Colonic mucosa (tissue), 4 donors: ENCODE results near the gene PCDHGA4. TPM values are rescaled to one million over a fixed set of nuclear protein-coding genes. Genes with fewer than 3 reads are reported as not detected.

Experiments
- DNase-seq: peaks from one replicate; pipeline ENCODE4 v3.0.0-alpha.2; 2020
- H3K27ac ChIP-seq: fragments of 200-600 bp; one replicate; pipeline ENCODE4 v1.8.0; 2021
- H3K27me3 ChIP-seq: fragments of 200-600 bp; one replicate; pipeline ENCODE4 v1.8.0; 2021
- H3K36me3 ChIP-seq: fragments of 200-600 bp; one replicate; pipeline ENCODE4 v1.8.0; 2021
- H3K4me1 ChIP-seq: fragments of 200-600 bp; one replicate; pipeline ENCODE4 v1.8.0; 2021; ENCODE audit warnings: mild to moderate bottlenecking
- H3K4me3 ChIP-seq: fragments of 200-600 bp; one replicate; pipeline ENCODE4 v1.8.0; 2021
- H3K9ac ChIP-seq, 2 donors: one replicate each; pipeline ENCODE4 v1.7.0; 2013; ENCODE audit warnings: control low read depth in 2 of 2, low read depth in 2 of 2, low read length in 2 of 2
- H3K9me3 ChIP-seq: fragments of 200-600 bp; one replicate; pipeline ENCODE4 v1.8.0; 2021
- CTCF ChIP-seq: fragments of 200-600 bp; IDR thresholded peaks from one replicate; pipeline ENCODE4 v1.8.0; 2022; ENCODE audit warnings: antibody characterized with exemption, mild to moderate bottlenecking
- intact Hi-C: fragments of 100-400 bp; cut with DNase I; formaldehyde crosslinking; loops from one replicate; pipeline ENCODE4 v1.14.1; 2022
- total RNA-seq, 2 donors: library from RNA; stranded (reverse); fragmentation: NEBNext Ultra II Directional in 1 of 2; extraction: Animal tissue kit (Norgen Biotek cat#: 25700) in 1 of 2; gene quantifications; one replicate each; pipeline ENCODE4 v1.2.1, GENCODE V29; 2021
- donor health status: healthy.
- donor health status: DM: no; HTN: no; CAD: no.
- donor health status: DM: no; HTN: no; CAD: no.

The PCDHGA4 gene
- total RNA-seq, 2 donors from 2014 or later, result 0.20 to 1.4 TPM

GRCh38 chr5:141363952-141364660 is 9.3 kb downstream of the PCDHGA4 start, which contains the start of gene PCDHGA5:
PCDHGA5 (plus strand) TSS chr5:141364162; CDS start chr5:141364331, 169 bp downstream.
- H3K9me3 ChIP-seq, result no peaks in the 10 kb centered on the region
- H3K27me3 ChIP-seq, result no peaks in the 10 kb centered on the region
- TF ChIP-seq CTCF, result no peak
- H3K4me3 ChIP-seq, result no peak within 1 kb of the TSS
- DNase-seq, result no peak
- H3K36me3 ChIP-seq, result no peaks in the 10 kb centered on the region
- H3K27ac ChIP-seq, result no peak within 1 kb of the TSS
- no peaks in the 10 kb centered on the region for H3K4me1 ChIP-seq
- H3K9ac ChIP-seq, result no peak within 1 kb of the TSS
- intact Hi-C loops, result no loop called here

- Histone ChIP-seq H3K4me1 (no peaks in the 10 kb centered on the region), H3K27me3 (no peaks in the 10 kb centered on the region), H3K9ac (no peak overlapping the region), H3K9me3 (no peaks in the 10 kb centered on the region), H3K36me3 (no peaks in the 10 kb centered on the region), H3K27ac (no peak overlapping the region), H3K4me3 (no peak overlapping the region)
- intact Hi-C loops, result no loop called here
- TF ChIP-seq CTCF, result no peak
- DNase-seq, result no peak
Observed at GRCh38 chr5:141366016-141366896, 11.4 kb downstream of the PCDHGA4 start.

GRCh38 chr5:141369994-141370848 is 15.4 kb downstream of the PCDHGA4 start, which contains the start of gene PCDHGB3:
PCDHGB3 (plus strand) TSS chr5:141370242; CDS start chr5:141370395, 153 bp downstream.
- H3K4me1 ChIP-seq, result no peaks in the 10 kb centered on the region
- H3K9ac ChIP-seq, result no peak within 1 kb of the TSS
- DNase-seq, result no peak
- H3K4me3 ChIP-seq, result no peak within 1 kb of the TSS
- peaks cover 13% of the 10 kb centered on the region for H3K9me3 ChIP-seq
- intact Hi-C loops, result no loop called here
- TF ChIP-seq CTCF, result no peak
- no peak within 1 kb of the TSS for H3K27ac ChIP-seq
- H3K36me3 ChIP-seq, result no peaks in the 10 kb centered on the region
- no peaks in the 10 kb centered on the region for H3K27me3 ChIP-seq

GRCh38 chr5:141371572-141372475 is 17.0 kb downstream of the PCDHGA4 start:
- DNase-seq, result no peak
- Histone ChIP-seq H3K4me1 (no peaks in the 10 kb centered on the region), H3K9ac (no peak overlapping the region), H3K27ac (no peak overlapping the region), H3K36me3 (no peaks in the 10 kb centered on the region), H3K4me3 (no peak overlapping the region), H3K27me3 (no peaks in the 10 kb centered on the region), H3K9me3 (peaks cover 13% of the 10 kb centered on the region)
- intact Hi-C loops, result no loop called here
- TF ChIP-seq CTCF, result no peak
